ENCODE results near the gene RXRB.

The RXRB gene

GRCh38 chr6:33189164-33189563, 11.3 kb downstream of the RXRB start:
- Histone ChIP-seq H4K20me1 (ENCODE audit: insufficient read depth) (no peaks in the 10 kb centered on the region), H3K9ac (no peak overlapping the region), H3K4me3 (IDR thresholded peaks at IDR 0.05; ENCODE audit: insufficient read depth, low read depth, low read length) (no peak overlapping the region), H3K4me1 (ENCODE audit: low read depth, poor library complexity, severe bottlenecking) (no peaks in the 10 kb centered on the region), H3K79me2 (ENCODE audit: insufficient read depth, low read depth) (no peaks in the 10 kb centered on the region), H3K27me3 (ENCODE audit: insufficient read depth, low read depth) (no peaks in the 10 kb centered on the region), H3K4me2 (no peak overlapping the region), H3K36me3 (ENCODE audit: insufficient read depth) (no peaks in the 10 kb centered on the region), H3K27ac (no peak overlapping the region), H2AFZ (ENCODE audit: low read depth) (no peak overlapping the region)
- no peak for TF ChIP-seq CTCF (conservative IDR thresholded peaks at IDR 0.05; ENCODE audit: low read depth, low read length)

- Histone ChIP-seq H4K20me1 (ENCODE audit: insufficient read depth) (no peaks in the 10 kb centered on the region), H3K36me3 (ENCODE audit: insufficient read depth) (no peaks in the 10 kb centered on the region), H3K27me3 (ENCODE audit: insufficient read depth, low read depth) (no peaks in the 10 kb centered on the region), H3K4me2 (no peak overlapping the region), H3K79me2 (ENCODE audit: insufficient read depth, low read depth) (no peaks in the 10 kb centered on the region), H2AFZ (ENCODE audit: low read depth) (no peak overlapping the region), H3K9ac (no peak overlapping the region), H3K4me3 (IDR thresholded peaks at IDR 0.05; ENCODE audit: insufficient read depth, low read depth, low read length) (no peak overlapping the region), H3K4me1 (ENCODE audit: low read depth, poor library complexity, severe bottlenecking) (peaks cover 6% of the 10 kb centered on the region), H3K27ac (no peak overlapping the region)
- TF ChIP-seq CTCF (conservative IDR thresholded peaks at IDR 0.05; ENCODE audit: low read depth, low read length), result no peak
Observed at GRCh38 chr6:33187809-33188208, 12.7 kb downstream of the RXRB start.

DNA sequence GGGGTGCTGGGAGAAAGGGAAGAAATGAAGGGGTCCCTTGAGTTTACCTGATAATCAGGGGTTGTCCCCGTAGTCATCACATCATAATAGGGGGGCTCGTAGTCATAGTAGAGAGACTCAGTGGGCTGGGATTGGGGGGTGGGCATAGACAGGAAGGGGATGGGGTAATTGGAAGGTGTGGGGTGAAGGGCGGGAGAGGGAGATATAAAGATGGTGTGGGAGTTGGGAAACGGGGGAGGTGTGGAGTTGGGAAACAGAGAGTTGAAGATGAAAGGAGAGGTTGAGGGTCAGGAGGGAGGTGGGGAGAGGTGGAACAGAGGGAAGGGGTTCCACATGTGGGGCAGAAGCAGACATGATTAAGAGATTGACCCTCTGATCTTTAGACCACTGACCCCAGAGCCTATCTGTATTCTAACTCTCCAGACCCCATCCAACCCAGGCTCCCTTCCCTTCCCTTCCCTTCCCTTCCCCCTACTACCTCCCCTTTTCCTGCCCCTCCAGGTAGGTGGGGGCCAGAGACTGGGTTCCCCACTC, 14.7 kb downstream of the RXRB start:
- Histone ChIP-seq H3K27ac (no peak overlapping the region), H3K27me3 (ENCODE audit: insufficient read depth, low read depth) (no peaks in the 10 kb centered on the region), H3K36me3 (ENCODE audit: insufficient read depth) (no peaks in the 10 kb centered on the region), H3K9ac (no peak overlapping the region), H4K20me1 (ENCODE audit: insufficient read depth) (no peaks in the 10 kb centered on the region), H2AFZ (ENCODE audit: low read depth) (no peak overlapping the region), H3K79me2 (ENCODE audit: insufficient read depth, low read depth) (no peaks in the 10 kb centered on the region), H3K4me3 (IDR thresholded peaks at IDR 0.05; ENCODE audit: insufficient read depth, low read depth, low read length) (no peak overlapping the region), H3K4me2 (no peak overlapping the region), H3K4me1 (ENCODE audit: low read depth, poor library complexity, severe bottlenecking) (peaks cover 6% of the 10 kb centered on the region)
- no peak for TF ChIP-seq CTCF (conservative IDR thresholded peaks at IDR 0.05; ENCODE audit: low read depth, low read length)

DNA sequence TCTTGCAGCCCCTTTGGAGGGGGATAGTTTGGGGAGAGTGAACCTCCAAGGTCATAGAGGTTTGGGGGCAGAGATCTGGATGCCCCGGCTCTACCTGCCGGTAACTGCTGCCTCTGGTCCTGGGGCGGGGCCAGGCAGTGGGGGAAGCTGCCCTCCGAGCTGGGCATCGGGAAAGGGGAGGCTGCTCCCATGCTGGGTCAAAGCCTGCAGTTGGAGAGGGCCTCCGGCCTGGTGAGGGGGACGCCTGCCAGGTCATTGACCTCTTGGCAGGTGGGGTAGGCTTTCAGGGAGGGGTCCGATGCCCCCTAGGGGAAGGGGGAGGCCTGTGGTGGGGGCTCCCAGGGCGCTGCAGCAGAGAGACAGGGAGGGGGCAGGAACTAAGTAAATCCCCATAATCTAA, 15.3 kb downstream of the RXRB start:
- no peaks in the 10 kb centered on the region for H4K20me1 ChIP-seq (ENCODE audit: insufficient read depth)
- no peaks in the 10 kb centered on the region for H3K79me2 ChIP-seq (ENCODE audit: insufficient read depth, low read depth)
- no peak overlapping the region for H2AFZ ChIP-seq (ENCODE audit: low read depth)
- H3K4me3 ChIP-seq (IDR thresholded peaks at IDR 0.05; ENCODE audit: insufficient read depth, low read depth, low read length), result no peak overlapping the region
- H3K27ac ChIP-seq, result no peak overlapping the region
- no peak overlapping the region for H3K4me2 ChIP-seq
- H3K27me3 ChIP-seq (ENCODE audit: insufficient read depth, low read depth), result no peaks in the 10 kb centered on the region
- peaks cover 6% of the 10 kb centered on the region for H3K4me1 ChIP-seq (ENCODE audit: low read depth, poor library complexity, severe bottlenecking)
- H3K36me3 ChIP-seq (ENCODE audit: insufficient read depth), result no peaks in the 10 kb centered on the region
- no peak overlapping the region for H3K9ac ChIP-seq
- no peak for TF ChIP-seq CTCF (conservative IDR thresholded peaks at IDR 0.05; ENCODE audit: low read depth, low read length)

All from KMS-11 (cell line).